TTC549 (cell line): Measurements from ENCODE around the gene ARL11.
"Not testable (repeated sequence)": the region's sequence is repeated elsewhere in the genome, so short reads cannot be mapped to it uniquely, and the experiment has no call there.

ENCODE experiments used
- FAIRE-seq: peaks from 2 replicates; lab custom pipeline; 2012; peaks lifted over from hg19 to GRCh38; lab: Jason Lieb, UNC

Gene ARL11

GRCh38 chr13:49627831-49628652 lies at the start of gene ARL11:
TSS of gene ARL11 (plus strand) at chr13:49628507. CDS start at chr13:49630448, 1,941 bp downstream.
- FAIRE-seq, result no peak

GRCh38 chr13:49579501-49579900 lies 48.8 kb upstream of the ARL11 start:
- no peak for FAIRE-seq

- no peak for FAIRE-seq
Observed at GRCh38 chr13:49580980-49581680, 47.2 kb upstream of the ARL11 start.

DNA sequence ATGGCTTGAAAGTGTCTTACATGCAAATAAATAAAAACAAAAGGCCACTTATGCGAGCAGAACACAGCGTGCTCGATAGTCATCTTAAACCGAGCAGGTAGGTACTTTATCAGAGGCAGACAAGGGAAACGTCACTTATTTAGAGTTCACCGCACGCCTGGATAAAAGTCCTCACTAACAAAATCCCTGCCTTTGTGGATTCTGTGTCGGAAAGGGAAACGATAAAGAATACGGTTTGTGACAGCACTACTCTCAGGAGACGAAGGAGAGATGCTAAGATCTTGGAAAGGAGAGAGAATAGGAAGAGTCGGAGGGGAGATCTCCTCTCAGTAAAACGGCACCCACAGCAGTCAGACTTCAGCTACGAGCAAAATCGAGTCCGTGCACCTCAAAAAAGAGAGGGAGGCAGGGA lies 43.5 kb upstream of the ARL11 start:
- FAIRE-seq, result no peak

GRCh38 chr13:49585220-49586157 lies 42.8 kb upstream of the ARL11 start, which contains the start of gene RCBTB1:
TSS of gene RCBTB1 (minus strand) at chr13:49585558. CDS start at chr13:49567279, 18,279 bp downstream.
- FAIRE-seq, result no peak

- no peak for FAIRE-seq
Observed at GRCh38 chr13:49586717-49587116, 41.6 kb upstream of the ARL11 start.

- no peak for FAIRE-seq
Observed at GRCh38 chr13:49587311-49587847, 40.9 kb upstream of the ARL11 start.

- not testable (repeated sequence) for FAIRE-seq
Observed at GRCh38 chr13:49590714-49591113, 37.6 kb upstream of the ARL11 start.

GRCh38 chr13:49593876-49594275 lies 34.4 kb upstream of the ARL11 start:
- FAIRE-seq, result not testable (repeated sequence)

- no peak for FAIRE-seq
Observed at GRCh38 chr13:49594576-49594975, 33.7 kb upstream of the ARL11 start.

- FAIRE-seq, result no peak
Observed at GRCh38 chr13:49596221-49596620, 32.1 kb upstream of the ARL11 start.

DNA sequence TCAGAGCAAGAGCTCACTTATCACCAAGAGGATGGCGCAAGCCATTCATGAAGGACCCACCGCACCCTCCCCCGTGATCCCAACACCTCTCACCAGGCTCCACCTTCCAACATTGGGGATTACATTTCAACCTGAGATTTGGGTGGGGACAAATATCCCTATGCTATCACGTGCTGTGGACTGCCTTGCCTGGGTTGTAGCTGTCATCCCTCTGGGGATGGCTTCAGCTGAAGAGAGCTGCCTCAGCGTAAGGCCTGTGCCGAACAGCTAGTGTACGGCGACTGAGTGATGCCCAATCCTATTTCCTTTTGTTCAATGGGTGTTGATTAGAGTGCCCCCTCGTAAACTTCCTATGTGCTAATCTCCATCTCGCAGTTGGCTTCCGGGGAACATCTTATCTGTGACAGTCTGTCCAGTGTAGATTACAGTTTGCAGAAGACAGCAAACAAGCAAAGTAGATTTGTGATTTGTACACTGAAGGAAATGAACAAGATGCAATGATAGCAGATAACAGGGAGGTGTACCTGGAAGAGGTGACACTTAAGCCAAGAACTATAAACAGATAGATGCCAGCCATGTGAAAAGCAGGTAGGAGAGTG lies 31.2 kb upstream of the ARL11 start:
- FAIRE-seq, result no peak

- FAIRE-seq, result no peak
Observed at GRCh38 chr13:49602005-49602404, 26.3 kb upstream of the ARL11 start.

GRCh38 chr13:49602615-49603014 lies 25.7 kb upstream of the ARL11 start:
- not testable (repeated sequence) for FAIRE-seq

DNA sequence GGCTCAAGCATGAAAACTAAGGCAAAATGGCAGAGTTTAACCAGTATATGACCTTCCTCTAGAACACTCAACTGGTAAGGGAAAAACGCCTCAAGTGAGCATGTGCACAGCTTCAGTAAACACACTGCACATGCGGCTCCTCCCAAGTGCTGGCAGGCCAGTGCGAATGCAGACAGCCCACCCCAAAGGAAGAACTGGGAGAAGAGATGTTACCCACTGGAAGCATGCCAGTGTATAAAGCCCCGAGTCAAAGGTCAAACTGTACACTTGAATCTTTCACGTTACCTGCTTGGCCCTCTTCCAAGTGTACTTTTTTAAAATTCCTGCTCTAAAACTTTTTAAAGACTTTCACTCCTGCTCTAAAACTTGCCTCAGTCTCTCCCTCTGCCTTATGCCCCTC lies 23.7 kb upstream of the ARL11 start:
- FAIRE-seq, result no peak

- FAIRE-seq, result peak; percentile 92
Observed at GRCh38 chr13:49606747-49607648, 21.3 kb upstream of the ARL11 start.

DNA sequence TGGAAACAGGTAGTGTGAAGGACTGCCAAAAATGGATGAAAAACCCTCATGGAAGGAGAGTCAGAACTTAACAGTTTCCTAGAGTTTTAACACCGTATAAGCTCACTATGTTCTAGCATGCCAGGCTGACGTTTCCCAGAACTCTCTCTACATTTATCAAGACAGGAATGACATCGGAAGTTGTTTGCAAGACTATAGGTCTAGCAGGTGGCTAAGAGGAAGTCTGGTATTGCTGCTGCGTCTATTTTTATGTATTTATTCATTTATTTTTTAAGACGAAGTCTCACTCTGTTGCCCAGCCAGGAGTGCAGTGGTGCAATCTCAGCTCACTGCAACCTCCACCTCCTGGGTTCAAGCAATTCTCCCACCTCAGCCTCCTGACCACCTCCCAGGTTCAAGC lies 20.5 kb upstream of the ARL11 start:
- FAIRE-seq, result no peak

- no peak for FAIRE-seq
Observed at GRCh38 chr13:49608651-49609331, 19.5 kb upstream of the ARL11 start.

DNA sequence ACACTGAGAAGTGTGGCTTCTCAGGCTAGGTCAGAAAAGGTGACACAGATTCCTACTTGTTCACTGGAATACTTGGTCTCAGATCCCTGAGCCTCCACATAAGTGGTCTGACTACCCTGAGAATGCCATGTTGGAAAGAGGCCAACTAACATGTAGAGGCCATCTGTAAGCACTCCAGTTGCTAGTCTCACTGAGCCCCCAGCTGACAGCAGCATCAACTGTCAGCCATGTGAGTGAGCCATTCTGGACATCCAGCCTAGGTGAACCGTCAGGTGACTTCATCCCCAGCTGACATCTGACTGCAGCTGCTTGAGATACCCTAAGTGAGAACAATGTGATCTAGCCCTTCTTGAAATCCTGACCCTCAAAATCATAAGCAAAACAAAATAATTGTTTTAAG lies 18.1 kb upstream of the ARL11 start:
- no peak for FAIRE-seq

DNA sequence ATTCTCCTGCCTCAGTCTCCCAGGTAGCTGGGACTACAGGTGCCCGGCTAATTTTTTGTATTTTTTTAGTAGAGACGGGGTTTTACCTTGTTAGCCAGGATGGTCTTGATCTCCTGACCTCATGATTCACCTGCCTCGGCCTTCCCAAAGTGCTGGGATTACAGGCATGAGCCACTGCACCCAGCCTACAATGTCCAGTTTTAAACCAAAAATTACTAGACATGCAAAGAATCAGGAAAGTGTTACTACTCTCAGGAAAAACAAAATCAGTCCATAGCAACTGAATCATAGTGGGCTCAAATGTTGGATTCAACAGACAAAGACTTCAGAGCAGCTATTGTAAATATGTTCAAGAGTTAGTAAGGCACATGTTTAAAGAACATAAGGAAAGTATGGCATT lies 16.3 kb upstream of the ARL11 start:
- not testable (repeated sequence) for FAIRE-seq
